ENCODE results near the gene COL6A3. TPM values are rescaled to one million over a fixed set of nuclear protein-coding genes. Genes with fewer than 3 reads are reported as not detected.

COL6A3 gene
- 13.1 and 15.5 TPM in 2 replicates for total RNA-seq

DNA sequence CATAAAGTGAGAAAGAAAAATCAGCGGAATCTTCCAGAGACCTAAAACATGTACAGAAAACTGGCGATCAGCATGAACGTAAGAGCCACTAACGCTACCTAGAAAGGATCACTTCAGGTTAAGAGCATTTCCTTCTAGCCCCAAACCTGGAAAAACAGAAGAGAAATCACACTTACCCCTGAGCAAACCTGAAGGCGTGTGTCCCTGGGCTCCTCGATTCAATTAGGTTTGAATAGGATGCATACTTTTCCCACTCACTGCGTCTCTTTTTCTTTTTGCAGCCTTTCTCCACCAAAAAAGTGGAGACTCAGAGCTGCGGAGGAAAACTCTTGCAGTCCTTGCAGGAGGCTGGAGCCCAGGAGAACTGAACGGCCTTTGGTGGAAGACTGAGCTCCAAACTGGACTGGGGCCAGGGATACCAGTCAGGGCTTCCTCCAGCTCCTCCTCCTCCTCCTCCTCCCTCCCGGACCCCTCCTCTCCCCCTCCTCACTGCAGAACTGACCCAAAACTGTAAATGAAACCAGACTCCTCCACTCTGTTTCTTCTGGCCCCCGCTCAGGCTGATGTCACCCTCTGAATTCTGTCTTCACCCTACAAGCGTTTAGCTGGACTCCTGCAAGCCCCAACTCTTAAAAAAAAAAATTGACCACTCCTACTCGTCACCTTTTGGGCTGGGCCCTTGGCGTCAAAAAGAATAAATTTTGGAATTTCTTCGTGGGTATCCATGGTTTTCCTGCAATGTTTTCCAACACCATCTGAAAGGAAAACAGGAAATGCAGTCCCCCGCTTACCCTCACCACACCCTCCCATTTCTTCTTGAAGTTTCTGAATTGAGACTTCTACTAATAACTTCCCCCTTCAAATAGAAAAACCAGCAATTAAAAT lies at the start of gene COL6A3:
TSS of gene COL6A3 (minus strand) at position 388 of the 885 bp plus-strand sequence. CDS start 17,347 bp downstream, outside the sequence.
- DNase-seq (ENCODE audit: low spot score) = no peak
- no peak within 1 kb of the TSS for H3K4me3 Mint-ChIP-seq
- H3K36me3 Mint-ChIP-seq (ENCODE audit: low read depth) = no peaks in the 10 kb centered on the region
- H3K27ac Mint-ChIP-seq = no peak within 1 kb of the TSS
- intact Hi-C loops (cut with micrococcal nuclease) = no loop called here
- no peaks in the 10 kb centered on the region for H3K9me3 Mint-ChIP-seq
- H3K27me3 Mint-ChIP-seq (ENCODE audit: insufficient read depth) = peaks cover 20% of the 10 kb centered on the region
- H3K4me1 Mint-ChIP-seq (ENCODE audit: low read depth) = no peaks in the 10 kb centered on the region

DNA sequence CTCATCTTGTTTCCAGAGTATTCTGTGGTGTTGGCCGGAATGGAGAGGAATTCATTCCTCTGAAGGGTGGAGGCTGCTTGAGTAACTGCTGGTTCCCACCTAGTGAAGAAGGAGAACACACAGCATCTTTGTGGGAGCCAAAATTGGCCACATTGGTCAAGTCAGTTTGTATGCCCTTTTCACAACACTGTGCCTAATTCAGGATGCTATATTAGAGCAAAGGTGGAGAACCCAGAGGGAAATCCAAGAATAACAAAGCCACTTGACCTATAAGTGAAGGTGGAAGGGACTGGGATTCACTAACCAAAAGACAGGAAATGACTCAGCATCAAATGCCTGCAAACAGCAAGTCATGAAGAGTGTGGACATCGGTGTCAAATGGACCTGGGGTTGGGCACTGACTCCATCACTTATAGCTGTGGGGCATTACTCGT lies 45.8 kb upstream of the COL6A3 start:
- Mint-ChIP-seq H3K27ac (no peak overlapping the region), H3K27me3 (ENCODE audit: insufficient read depth) (peaks cover 2% of the 10 kb centered on the region), H3K36me3 (ENCODE audit: low read depth) (peaks cover 7% of the 10 kb centered on the region), H3K4me3 (no peak overlapping the region), H3K9me3 (peaks cover 30% of the 10 kb centered on the region), H3K4me1 (ENCODE audit: low read depth) (peaks cover 36% of the 10 kb centered on the region)
- DNase-seq (ENCODE audit: low spot score) = no peak
- intact Hi-C loops (cut with micrococcal nuclease) = loop anchor here (2.0 kb wide), 1 partner anchor 31 kb away; no protein-coding TSS in a partner anchor

GRCh38 chr2:237459226-237459625 lies 45.3 kb upstream of the COL6A3 start:
- H3K4me3 Mint-ChIP-seq = no peak overlapping the region
- peaks cover 7% of the 10 kb centered on the region for H3K36me3 Mint-ChIP-seq (ENCODE audit: low read depth)
- H3K27ac Mint-ChIP-seq = no peak overlapping the region
- DNase-seq (ENCODE audit: low spot score) = no peak
- intact Hi-C loops (cut with micrococcal nuclease) = loop anchor here (2.0 kb wide), 1 partner anchor 30 kb away; no protein-coding TSS in a partner anchor
- peaks cover 36% of the 10 kb centered on the region for H3K4me1 Mint-ChIP-seq (ENCODE audit: low read depth)
- peaks cover 2% of the 10 kb centered on the region for H3K27me3 Mint-ChIP-seq (ENCODE audit: insufficient read depth)
- peaks cover 30% of the 10 kb centered on the region for H3K9me3 Mint-ChIP-seq

DNA sequence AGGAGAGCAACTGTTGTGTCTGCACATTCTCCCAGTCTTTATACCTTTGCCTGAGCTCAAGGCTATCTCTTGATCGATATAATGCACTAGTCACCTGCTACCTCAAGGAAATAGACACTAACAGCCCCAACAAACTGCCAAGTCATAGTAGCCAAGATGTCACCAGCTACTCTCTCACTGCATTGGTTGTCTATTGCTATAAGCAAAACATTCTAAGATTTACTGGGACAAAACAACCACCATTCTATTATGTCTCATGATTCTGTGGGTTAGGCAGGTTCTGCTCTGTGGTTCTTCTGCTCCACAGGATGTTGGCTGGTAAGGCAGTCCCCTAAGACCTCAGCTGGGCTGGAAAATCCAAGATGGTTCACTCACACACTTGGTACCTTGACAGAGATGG lies 44.6 kb upstream of the COL6A3 start:
- H3K4me3 Mint-ChIP-seq = peak overlapping the region; percentile 8
- intact Hi-C loops (cut with micrococcal nuclease) = loop anchor here (2.0 kb wide), 1 partner anchor 30 kb away; no protein-coding TSS in a partner anchor
- H3K4me1 Mint-ChIP-seq (ENCODE audit: low read depth) = peaks cover 36% of the 10 kb centered on the region

DNA sequence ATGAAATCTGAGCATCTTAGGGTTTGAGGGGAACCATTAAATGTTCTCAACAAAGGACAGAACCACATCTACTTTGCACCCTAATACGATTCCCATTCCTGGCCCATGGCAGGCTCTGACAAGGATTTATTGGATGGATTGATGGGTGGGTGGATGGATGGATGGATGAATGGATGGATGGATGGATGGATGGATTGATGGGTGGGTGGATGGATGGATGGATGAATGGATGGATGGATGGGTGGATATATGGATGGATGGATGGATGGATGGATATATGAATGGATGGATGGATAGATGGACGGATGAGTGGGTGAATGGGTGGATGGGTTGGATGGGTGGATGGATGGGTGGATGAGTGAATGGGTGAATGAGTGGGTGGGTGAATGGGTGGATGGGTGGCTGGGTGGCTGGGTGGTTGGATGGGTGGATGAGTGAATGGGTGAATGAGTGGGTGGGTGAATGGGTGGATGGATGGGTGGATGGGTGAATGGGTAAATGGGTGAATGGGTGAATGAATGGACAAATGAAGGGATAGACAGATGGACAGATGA lies 43.5 kb upstream of the COL6A3 start:
- peaks cover 2% of the 10 kb centered on the region for H3K27me3 Mint-ChIP-seq (ENCODE audit: insufficient read depth)
- intact Hi-C loops (cut with micrococcal nuclease) = no loop called here
- H3K36me3 Mint-ChIP-seq (ENCODE audit: low read depth) = peaks cover 7% of the 10 kb centered on the region
- H3K4me3 Mint-ChIP-seq = no peak overlapping the region
- peak overlapping the region; percentile 11 for H3K27ac Mint-ChIP-seq
- H3K4me1 Mint-ChIP-seq (ENCODE audit: low read depth) = peaks cover 36% of the 10 kb centered on the region
- H3K9me3 Mint-ChIP-seq = peaks cover 30% of the 10 kb centered on the region
- DNase-seq (ENCODE audit: low spot score) = no peak

More for the DNA sequence above, 44.6 kb upstream of the COL6A3 start:
- Mint-ChIP-seq H3K27ac (peak overlapping the region; percentile 30), H3K9me3 (peaks cover 30% of the 10 kb centered on the region), H3K36me3 (ENCODE audit: low read depth) (peaks cover 7% of the 10 kb centered on the region), H3K27me3 (ENCODE audit: insufficient read depth) (peaks cover 2% of the 10 kb centered on the region)
- no peak for DNase-seq (ENCODE audit: low spot score)

DNA sequence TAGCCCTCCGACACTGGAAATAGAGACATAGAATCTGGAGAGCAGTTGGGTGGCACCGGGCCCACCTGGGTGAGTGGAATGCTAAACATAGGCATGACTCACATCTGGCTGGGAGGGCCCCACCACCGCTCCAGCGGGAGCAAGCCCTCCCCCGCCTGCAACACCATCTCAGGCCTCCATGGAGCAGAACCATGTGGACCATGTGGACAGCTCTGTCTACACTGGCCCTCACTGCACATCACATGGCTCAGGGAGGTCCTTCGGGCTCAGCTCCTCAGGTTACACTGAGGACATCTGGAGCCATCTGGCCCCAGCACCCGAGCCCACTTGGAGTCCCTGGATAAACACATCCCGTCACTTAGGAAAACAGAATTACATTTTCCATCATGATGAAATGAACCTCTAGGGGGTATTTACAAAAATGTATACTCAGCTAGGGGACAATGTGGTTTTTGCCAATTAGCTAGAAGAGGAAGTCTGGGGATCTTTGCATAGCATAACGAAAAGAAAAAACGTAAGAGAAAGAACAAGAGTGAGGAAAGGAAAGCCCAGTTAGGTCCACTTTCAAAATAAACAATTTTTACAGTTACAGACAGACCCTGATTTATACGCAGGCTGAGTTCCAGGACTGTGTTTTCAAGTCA lies 42.4 kb upstream of the COL6A3 start:
- H3K27ac Mint-ChIP-seq = no peak overlapping the region
- no peak for DNase-seq (ENCODE audit: low spot score)
- H3K36me3 Mint-ChIP-seq (ENCODE audit: low read depth) = peaks cover 7% of the 10 kb centered on the region
- H3K4me3 Mint-ChIP-seq = no peak overlapping the region
- peaks cover 28% of the 10 kb centered on the region for H3K9me3 Mint-ChIP-seq
- peaks cover 36% of the 10 kb centered on the region for H3K4me1 Mint-ChIP-seq (ENCODE audit: low read depth)
- intact Hi-C loops (cut with micrococcal nuclease) = no loop called here
- H3K27me3 Mint-ChIP-seq (ENCODE audit: insufficient read depth) = no peaks in the 10 kb centered on the region

- Mint-ChIP-seq H3K9me3 (peaks cover 24% of the 10 kb centered on the region), H3K36me3 (ENCODE audit: low read depth) (peaks cover 7% of the 10 kb centered on the region), H3K27me3 (ENCODE audit: insufficient read depth) (no peaks in the 10 kb centered on the region), H3K4me1 (ENCODE audit: low read depth) (peaks cover 36% of the 10 kb centered on the region), H3K4me3 (no peak overlapping the region), H3K27ac (no peak overlapping the region)
- no peak for DNase-seq (ENCODE audit: low spot score)
- intact Hi-C loops (cut with micrococcal nuclease) = no loop called here
Measured at GRCh38 chr2:237455764-237456163, 41.8 kb upstream of the COL6A3 start.

DNA sequence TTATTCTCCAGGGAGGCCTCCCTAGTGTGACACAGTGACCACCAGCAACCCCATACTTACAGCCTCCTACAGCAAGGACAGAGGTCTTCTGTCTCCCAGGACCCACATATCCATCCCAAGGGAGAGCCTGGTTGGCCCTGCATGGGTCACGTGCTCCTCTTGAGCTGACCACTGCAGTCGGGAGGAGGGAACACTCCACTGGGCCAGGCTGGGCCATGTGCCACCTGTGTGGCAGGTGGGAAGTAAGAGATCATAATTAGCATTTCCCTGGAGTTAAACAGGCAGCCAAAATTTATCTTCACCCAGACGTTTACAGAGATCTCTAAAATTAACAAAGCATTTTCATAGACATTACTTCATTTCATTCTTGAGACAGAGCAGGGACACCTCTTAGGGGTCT lies 39.7 kb upstream of the COL6A3 start:
- Mint-ChIP-seq H3K27me3 (ENCODE audit: insufficient read depth) (no peaks in the 10 kb centered on the region), H3K27ac (no peak overlapping the region), H3K4me3 (no peak overlapping the region), H3K4me1 (ENCODE audit: low read depth) (peaks cover 24% of the 10 kb centered on the region), H3K9me3 (peaks cover 18% of the 10 kb centered on the region), H3K36me3 (ENCODE audit: low read depth) (peaks cover 7% of the 10 kb centered on the region)
- intact Hi-C loops (cut with micrococcal nuclease) = no loop called here
- DNase-seq (ENCODE audit: low spot score) = no peak

- Mint-ChIP-seq H3K27me3 (ENCODE audit: insufficient read depth) (no peaks in the 10 kb centered on the region), H3K4me3 (no peak overlapping the region), H3K27ac (no peak overlapping the region), H3K9me3 (peaks cover 10% of the 10 kb centered on the region), H3K36me3 (ENCODE audit: low read depth) (peaks cover 7% of the 10 kb centered on the region), H3K4me1 (ENCODE audit: low read depth) (peaks cover 16% of the 10 kb centered on the region)
- no peak for DNase-seq (ENCODE audit: low spot score)
- intact Hi-C loops (cut with micrococcal nuclease) = no loop called here
Measured at GRCh38 chr2:237452861-237453260, 38.9 kb upstream of the COL6A3 start.

GRCh38 chr2:237451643-237452469 lies 37.9 kb upstream of the COL6A3 start:
- H3K4me1 Mint-ChIP-seq (ENCODE audit: low read depth) = peaks cover 6% of the 10 kb centered on the region
- H3K4me3 Mint-ChIP-seq = no peak overlapping the region
- H3K36me3 Mint-ChIP-seq (ENCODE audit: low read depth) = peaks cover 3% of the 10 kb centered on the region
- peaks cover 4% of the 10 kb centered on the region for H3K9me3 Mint-ChIP-seq
- DNase-seq (ENCODE audit: low spot score) = no peak
- intact Hi-C loops (cut with micrococcal nuclease) = no loop called here
- H3K27ac Mint-ChIP-seq = no peak overlapping the region
- H3K27me3 Mint-ChIP-seq (ENCODE audit: insufficient read depth) = no peaks in the 10 kb centered on the region

GRCh38 chr2:237450583-237450982 lies 36.6 kb upstream of the COL6A3 start:
- Mint-ChIP-seq H3K27me3 (ENCODE audit: insufficient read depth) (no peaks in the 10 kb centered on the region), H3K9me3 (no peaks in the 10 kb centered on the region), H3K36me3 (ENCODE audit: low read depth) (no peaks in the 10 kb centered on the region), H3K4me3 (no peak overlapping the region), H3K27ac (no peak overlapping the region), H3K4me1 (ENCODE audit: low read depth) (no peaks in the 10 kb centered on the region)
- DNase-seq (ENCODE audit: low spot score) = no peak
- intact Hi-C loops (cut with micrococcal nuclease) = no loop called here

DNA sequence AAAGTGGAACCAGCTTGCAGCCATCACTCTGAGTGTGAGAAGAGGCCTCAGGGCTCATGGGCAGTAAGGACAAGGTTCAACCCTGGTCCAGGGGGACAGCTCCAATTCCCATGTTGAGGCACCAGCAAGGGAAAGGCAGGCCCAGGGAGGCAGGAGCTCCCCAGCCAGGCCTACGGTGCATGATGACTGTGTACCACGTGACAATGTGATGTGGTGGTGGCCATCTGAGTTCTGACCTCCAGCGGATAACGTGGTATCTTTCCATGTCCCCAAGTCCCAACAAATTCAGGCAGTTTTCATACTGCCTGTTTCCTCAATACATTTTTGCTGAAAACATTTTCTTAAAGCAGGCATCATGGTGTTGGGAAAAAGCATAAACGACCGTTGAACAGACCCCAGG lies 36.1 kb upstream of the COL6A3 start:
- H3K36me3 Mint-ChIP-seq (ENCODE audit: low read depth) = no peaks in the 10 kb centered on the region
- no peak overlapping the region for H3K4me3 Mint-ChIP-seq
- no peak overlapping the region for H3K27ac Mint-ChIP-seq
- no peak for DNase-seq (ENCODE audit: low spot score)
- H3K4me1 Mint-ChIP-seq (ENCODE audit: low read depth) = no peaks in the 10 kb centered on the region
- intact Hi-C loops (cut with micrococcal nuclease) = no loop called here
- no peaks in the 10 kb centered on the region for H3K9me3 Mint-ChIP-seq
- no peaks in the 10 kb centered on the region for H3K27me3 Mint-ChIP-seq (ENCODE audit: insufficient read depth)

Measured in activated T-helper 1 cell treated with anti-CD3 and anti-CD28 coated beads, Interleukin-12 subunit alpha, Interleukin-12 subunit beta, Interleukin-2, Interleukin-4 antibody, amounts not matched to agents 30 ng/mL and 10 ng/mL and 1 ng/mL, durations not matched to agents 14 hours and 24 hours and 36 hours (primary cell).